Measurements from ENCODE around the gene PRKN. TPM values are rescaled to one million over a fixed set of nuclear protein-coding genes. Genes with fewer than 3 reads are reported as not detected.

PRKN gene
- total and polyA plus RNA-seq, 9 of the 15 experiments (the other 6 are each of a cell fraction or from before 2014, with no cell fraction given): 0.03 to 0.96 (median 0.15) TPM; not detected in 2

GRCh38 chr6:162256361-162256760 lies 471.2 kb downstream of the PRKN start (continued):
- TF ChIP-seq FIP1L1 (IDR thresholded peaks at IDR 0.05; ENCODE audit: low read depth, low read length, poor library complexity, severe bottlenecking) (no peak), MEF2D (tag; conservative IDR thresholded peaks at IDR 0.05; ENCODE audit: low read depth) (no peak), RUNX1 (IDR thresholded peaks at IDR 0.05; ENCODE audit: low read depth) (no peak), POLR2A (conservative IDR thresholded peaks at IDR 0.05) (no peak), ZNF174 (CRISPR knock-in tag; IDR thresholded peaks at IDR 0.05) (no peak)

- no peaks in the 10 kb centered on the region for H3K9me1 ChIP-seq (ENCODE audit: control insufficient read depth, insufficient read depth, low read length)
- intact Hi-C loops (cut with micrococcal nuclease) (no loop called here), in situ Hi-C loops (cut with MboI) (no loop called here)
- POLR2A ChIA-PET: interaction anchor here (0.5 kb wide), 1 partner anchor 232 kb away, joined by 4 read pairs; no protein-coding TSS in a partner anchor
- no peaks in the 10 kb centered on the region for H3K36me3 ChIP-seq (ENCODE audit: control insufficient read depth, insufficient read depth, low read length)
- BruUV-seq (replicated peaks): no TSS peak
- no peaks in the 10 kb centered on the region for H3K4me1 ChIP-seq (replicated peaks in 1 of 2; ENCODE audit: control insufficient read depth in 2 of 2, insufficient read depth in 2 of 2, low read length in 2 of 2)
- H3K9me3 ChIP-seq (replicated peaks; ENCODE audit: control insufficient read depth, insufficient read depth, low read depth, low read length): no peaks in the 10 kb centered on the region
- FAIRE-seq (no peak), DNase-seq (ENCODE audit: extremely low read depth in 1 of 4, low spot score in 3 of 4) (peak in 1 of 4 experiments; percentile 6), ATAC-seq (no peak)
- H3K4me2 ChIP-seq (ENCODE audit: insufficient read depth, low read length): no peak overlapping the region
- no peaks in the 10 kb centered on the region for H3K27me3 ChIP-seq (ENCODE audit: control insufficient read depth in 2 of 2, insufficient read depth in 2 of 2, low read length in 2 of 2)
- no peak overlapping the region for H3K9ac ChIP-seq (ENCODE audit: insufficient read depth in 1 of 2, low read depth in 2 of 2, low read length in 2 of 2)
- CTCF ChIA-PET (ENCODE audit: low intra/inter-chr PET ratio): no interaction called here
- H3K79me2 ChIP-seq (ENCODE audit: control insufficient read depth, insufficient read depth, low read length): no peaks in the 10 kb centered on the region
- TF ChIP-seq, protein P1, sequence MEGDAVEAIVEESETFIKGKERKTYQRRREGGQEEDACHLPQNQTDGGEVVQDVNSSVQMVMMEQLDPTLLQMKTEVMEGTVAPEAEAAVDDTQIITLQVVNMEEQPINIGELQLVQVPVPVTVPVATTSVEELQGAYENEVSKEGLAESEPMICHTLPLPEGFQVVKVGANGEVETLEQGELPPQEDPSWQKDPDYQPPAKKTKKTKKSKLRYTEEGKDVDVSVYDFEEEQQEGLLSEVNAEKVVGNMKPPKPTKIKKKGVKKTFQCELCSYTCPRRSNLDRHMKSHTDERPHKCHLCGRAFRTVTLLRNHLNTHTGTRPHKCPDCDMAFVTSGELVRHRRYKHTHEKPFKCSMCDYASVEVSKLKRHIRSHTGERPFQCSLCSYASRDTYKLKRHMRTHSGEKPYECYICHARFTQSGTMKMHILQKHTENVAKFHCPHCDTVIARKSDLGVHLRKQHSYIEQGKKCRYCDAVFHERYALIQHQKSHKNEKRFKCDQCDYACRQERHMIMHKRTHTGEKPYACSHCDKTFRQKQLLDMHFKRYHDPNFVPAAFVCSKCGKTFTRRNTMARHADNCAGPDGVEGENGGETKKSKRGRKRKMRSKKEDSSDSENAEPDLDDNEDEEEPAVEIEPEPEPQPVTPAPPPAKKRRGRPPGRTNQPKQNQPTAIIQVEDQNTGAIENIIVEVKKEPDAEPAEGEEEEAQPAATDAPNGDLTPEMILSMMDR (IDR thresholded peaks at IDR 0.05 in 2 of 3, conservative IDR thresholded peaks at IDR 0.05 in 1 of 3; ENCODE audit: insufficient read depth in 2 of 3, low read depth in 1 of 3, low read length in 3 of 3): peak; percentile 15 to 31 (median 22); a peak in 4 of 6 replicates
- TF ChIP-seq RAD21 (CRISPR knock-in tag; conservative IDR thresholded peaks at IDR 0.05 in 1 of 2, IDR thresholded peaks at IDR 0.05 in 1 of 2): peak in 1 of 2 experiments; percentile 31; a peak in 2 of 4 replicates
- TF ChIP-seq, protein P2, sequence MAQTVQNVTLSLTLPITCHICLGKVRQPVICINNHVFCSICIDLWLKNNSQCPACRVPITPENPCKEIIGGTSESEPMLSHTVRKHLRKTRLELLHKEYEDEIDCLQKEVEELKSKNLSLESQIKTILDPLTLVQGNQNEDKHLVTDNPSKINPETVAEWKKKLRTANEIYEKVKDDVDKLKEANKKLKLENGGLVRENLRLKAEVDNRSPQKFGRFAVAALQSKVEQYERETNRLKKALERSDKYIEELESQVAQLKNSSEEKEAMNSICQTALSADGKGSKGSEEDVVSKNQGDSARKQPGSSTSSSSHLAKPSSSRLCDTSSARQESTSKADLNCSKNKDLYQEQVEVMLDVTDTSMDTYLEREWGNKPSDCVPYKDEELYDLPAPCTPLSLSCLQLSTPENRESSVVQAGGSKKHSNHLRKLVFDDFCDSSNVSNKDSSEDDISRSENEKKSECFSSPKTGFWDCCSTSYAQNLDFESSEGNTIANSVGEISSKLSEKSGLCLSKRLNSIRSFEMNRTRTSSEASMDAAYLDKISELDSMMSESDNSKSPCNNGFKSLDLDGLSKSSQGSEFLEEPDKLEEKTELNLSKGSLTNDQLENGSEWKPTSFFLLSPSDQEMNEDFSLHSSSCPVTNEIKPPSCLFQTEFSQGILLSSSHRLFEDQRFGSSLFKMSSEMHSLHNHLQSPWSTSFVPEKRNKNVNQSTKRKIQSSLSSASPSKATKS (CRISPR knock-in tag; IDR thresholded peaks at IDR 0.05): no peak
- H3K27ac ChIP-seq (ENCODE audit: extremely low read depth, low read depth, low read length): no peak overlapping the region
- no peak overlapping the region for H2AFZ ChIP-seq (ENCODE audit: low read depth, low read length)
- no peaks in the 10 kb centered on the region for H4K20me1 ChIP-seq (replicated peaks; ENCODE audit: control insufficient read depth, insufficient read depth, low read length)
- 1% methylated on average over 3 of the region's 3 CpGs for WGBS (ENCODE audit: insufficient coverage, low coverage, missing lambda C conversion rate)
- H3K4me3 ChIP-seq: no peak overlapping the region
Measured at GRCh38 chr6:162251257-162251656, 476.3 kb downstream of the PRKN start.
